Prostate gland (tissue), 2 donors: ENCODE results near the gene UBASH3B.

Experiments
- POLR2A ChIP-seq: fragments of 450-650 bp; IDR thresholded peaks from one replicate; pipeline ENCODE4 v1.6.1; 2016; ENCODE audit warnings: antibody characterized with exemption, mild to moderate bottlenecking
- POLR2AphosphoS5 ChIP-seq: sonication (generic); formaldehyde crosslinking; IDR thresholded peaks from one replicate; pipeline ENCODE4 v1.6.1; 2017; ENCODE audit warnings: antibody characterized with exemption
- TF ChIP-seq, protein P1 (sequence below), 4 experiments: fragments of 200-600 bp in 2 of 4; fragments of 450-650 bp in 2 of 4; sonication (generic) in 2 of 4; IDR thresholded peaks; 1 replicate in 3 of 4; 2 replicates in 1 of 4; pipeline ENCODE4 v1.5.1; 2016 to 2019; ENCODE audit warnings: antibody characterized with exemption in 4 of 4, mild to moderate bottlenecking in 2 of 4, moderate library complexity in 2 of 4

DNA sequence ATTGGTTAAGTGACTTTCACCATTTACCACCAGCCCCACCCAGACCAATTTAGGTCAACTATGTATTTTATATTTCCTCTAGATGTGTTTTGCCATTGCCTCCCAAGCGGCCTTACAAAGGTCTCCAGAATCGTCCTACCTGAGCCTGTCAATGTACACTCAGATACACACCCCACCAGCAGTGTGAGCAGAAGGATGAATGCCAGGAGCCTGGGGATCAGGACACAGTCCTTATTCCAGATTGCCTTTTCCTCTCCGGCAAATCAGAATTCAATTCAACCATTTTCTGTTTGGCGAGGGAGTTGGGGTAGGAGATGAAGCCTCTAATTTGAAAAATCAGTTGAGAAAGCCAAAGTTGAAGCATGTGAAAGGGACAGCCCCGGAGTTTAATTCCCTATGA lies 147.4 kb downstream of the UBASH3B start:
- TF ChIP-seq, protein P1, sequence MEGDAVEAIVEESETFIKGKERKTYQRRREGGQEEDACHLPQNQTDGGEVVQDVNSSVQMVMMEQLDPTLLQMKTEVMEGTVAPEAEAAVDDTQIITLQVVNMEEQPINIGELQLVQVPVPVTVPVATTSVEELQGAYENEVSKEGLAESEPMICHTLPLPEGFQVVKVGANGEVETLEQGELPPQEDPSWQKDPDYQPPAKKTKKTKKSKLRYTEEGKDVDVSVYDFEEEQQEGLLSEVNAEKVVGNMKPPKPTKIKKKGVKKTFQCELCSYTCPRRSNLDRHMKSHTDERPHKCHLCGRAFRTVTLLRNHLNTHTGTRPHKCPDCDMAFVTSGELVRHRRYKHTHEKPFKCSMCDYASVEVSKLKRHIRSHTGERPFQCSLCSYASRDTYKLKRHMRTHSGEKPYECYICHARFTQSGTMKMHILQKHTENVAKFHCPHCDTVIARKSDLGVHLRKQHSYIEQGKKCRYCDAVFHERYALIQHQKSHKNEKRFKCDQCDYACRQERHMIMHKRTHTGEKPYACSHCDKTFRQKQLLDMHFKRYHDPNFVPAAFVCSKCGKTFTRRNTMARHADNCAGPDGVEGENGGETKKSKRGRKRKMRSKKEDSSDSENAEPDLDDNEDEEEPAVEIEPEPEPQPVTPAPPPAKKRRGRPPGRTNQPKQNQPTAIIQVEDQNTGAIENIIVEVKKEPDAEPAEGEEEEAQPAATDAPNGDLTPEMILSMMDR (IDR thresholded peaks at IDR 0.05), result no peak
- TF ChIP-seq POLR2A, result no peak
- TF ChIP-seq POLR2AphosphoS5, result no peak
